ENCODE data around the gene UQCC2.

The UQCC2 gene

DNA sequence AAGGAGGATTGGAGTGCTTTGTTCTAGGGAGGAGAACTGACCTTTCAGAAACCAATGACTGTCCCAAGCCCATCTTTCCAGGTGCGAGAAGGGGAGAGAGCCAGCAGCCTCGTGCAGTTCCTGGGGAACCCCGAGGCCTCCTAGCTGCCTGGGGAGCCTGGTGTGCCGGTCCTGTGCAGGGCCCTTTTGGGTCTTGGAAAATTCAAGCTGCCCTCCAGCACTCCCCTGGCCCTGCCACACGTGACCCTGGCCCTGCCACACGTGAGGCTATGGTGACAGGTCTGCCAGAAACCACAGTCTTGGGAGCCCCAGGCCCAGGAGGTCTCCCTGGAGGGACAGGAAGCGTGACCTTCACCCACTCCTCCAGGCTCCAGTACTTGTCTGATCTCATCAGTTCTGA is 19.5 kb upstream of the UQCC2 start:
- H3K27me3 ChIP-seq (ENCODE audit: low read depth, low read length): no peaks in the 10 kb centered on the region
- no peak overlapping the region for H3K4me3 ChIP-seq (ENCODE audit: low read depth in 1 of 2, low read length in 2 of 2)
- H3K36me3 ChIP-seq (ENCODE audit: control insufficient read depth in 1 of 2, insufficient read depth in 2 of 2, low read length in 2 of 2): no peaks in the 10 kb centered on the region
- no peak overlapping the region for H3K27ac ChIP-seq (ENCODE audit: low read length)
- H3K9me3 ChIP-seq (ENCODE audit: control insufficient read depth in 1 of 2, low read length in 2 of 2): no peaks in the 10 kb centered on the region
- H3K4me1 ChIP-seq (ENCODE audit: control insufficient read depth in 1 of 2, insufficient read depth in 2 of 2, low read length in 2 of 2): peaks cover 0 to 4% of the 10 kb centered on the region in 2 donors

DNA sequence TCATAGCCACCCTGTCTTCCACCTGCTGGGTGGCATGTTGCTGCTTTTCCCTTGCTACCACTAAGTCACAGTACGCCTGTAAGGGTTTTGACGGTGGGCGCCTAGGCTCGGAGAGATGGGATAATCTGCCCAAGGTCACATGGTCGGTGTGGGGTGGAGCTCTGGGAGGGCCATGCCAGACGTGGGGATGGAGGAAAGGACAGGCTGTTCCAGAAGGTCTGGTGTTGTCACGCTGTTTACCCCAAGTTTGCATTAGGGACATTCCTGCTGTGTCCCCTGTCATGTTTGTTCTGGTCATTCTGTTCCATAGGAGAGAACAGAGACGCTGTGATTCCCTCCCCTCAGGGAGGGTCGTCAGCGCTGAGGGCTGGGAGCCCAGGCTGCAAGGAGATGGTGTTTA is 19.1 kb upstream of the UQCC2 start:
- Histone ChIP-seq H3K36me3 (ENCODE audit: control insufficient read depth in 1 of 2, insufficient read depth in 2 of 2, low read length in 2 of 2) (no peaks in the 10 kb centered on the region), H3K27ac (ENCODE audit: low read length) (no peak overlapping the region), H3K4me1 (ENCODE audit: control insufficient read depth in 1 of 2, insufficient read depth in 2 of 2, low read length in 2 of 2) (peaks cover 0 to 4% of the 10 kb centered on the region in 2 donors)

DNA sequence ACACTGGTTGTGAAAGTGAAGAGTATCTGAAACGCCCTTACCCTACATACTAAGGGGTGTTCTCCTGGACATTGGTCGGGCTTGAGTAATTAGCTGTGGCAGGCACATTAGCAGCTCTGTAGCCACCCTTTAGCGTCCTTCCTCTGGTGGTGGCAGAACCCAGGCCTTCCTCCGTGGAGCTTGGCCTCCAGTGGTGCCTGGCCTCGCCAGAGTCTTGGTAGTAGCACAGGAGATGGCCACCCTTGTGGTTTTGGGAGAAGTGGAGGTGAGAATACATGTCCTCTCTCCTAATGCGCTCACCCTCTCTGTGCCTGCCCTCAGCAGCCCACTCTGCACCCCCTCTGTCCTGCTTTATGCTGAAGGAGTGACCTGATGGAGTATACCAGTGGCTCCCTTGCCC is 17.6 kb upstream of the UQCC2 start:
- Histone ChIP-seq H3K4me1 (ENCODE audit: control insufficient read depth in 1 of 2, insufficient read depth in 2 of 2, low read length in 2 of 2) (peaks cover 0 to 4% of the 10 kb centered on the region in 2 donors), H3K9me3 (ENCODE audit: control insufficient read depth in 1 of 2, low read length in 2 of 2) (no peaks in the 10 kb centered on the region), H3K36me3 (ENCODE audit: control insufficient read depth in 1 of 2, insufficient read depth in 2 of 2, low read length in 2 of 2) (no peaks in the 10 kb centered on the region)

More for the DNA sequence above, 19.1 kb upstream of the UQCC2 start:
- H3K9me3 ChIP-seq (ENCODE audit: control insufficient read depth in 1 of 2, low read length in 2 of 2): no peaks in the 10 kb centered on the region
- no peak overlapping the region for H3K4me3 ChIP-seq (ENCODE audit: low read depth in 1 of 2, low read length in 2 of 2)
- no peaks in the 10 kb centered on the region for H3K27me3 ChIP-seq (ENCODE audit: low read depth, low read length)

DNA sequence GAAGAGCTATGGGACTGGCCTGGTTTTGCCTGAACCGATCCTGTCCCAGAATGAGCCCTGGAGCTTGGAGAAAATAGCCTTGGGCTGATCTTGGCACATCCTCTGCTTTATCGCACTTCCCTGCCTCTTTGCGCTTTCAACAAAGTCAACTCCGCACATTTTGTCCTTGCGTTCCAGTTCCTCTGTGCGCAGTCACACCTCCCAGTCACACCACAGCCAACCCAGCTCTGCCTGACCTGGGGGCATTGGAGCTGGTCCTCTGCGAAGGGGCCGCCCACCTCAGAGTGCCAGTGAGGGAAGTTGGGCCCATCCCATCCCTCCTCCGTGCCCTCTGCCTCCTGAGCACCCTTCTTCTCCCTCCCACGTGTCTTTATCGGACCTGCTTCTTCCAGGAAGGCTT is 16.9 kb upstream of the UQCC2 start:
- H3K4me3 ChIP-seq (ENCODE audit: low read depth in 1 of 2, low read length in 2 of 2): no peak overlapping the region
- H3K27ac ChIP-seq (ENCODE audit: low read length): no peak overlapping the region
- no peaks in the 10 kb centered on the region for H3K36me3 ChIP-seq (ENCODE audit: control insufficient read depth in 1 of 2, insufficient read depth in 2 of 2, low read length in 2 of 2)
- no peaks in the 10 kb centered on the region for H3K9me3 ChIP-seq (ENCODE audit: control insufficient read depth in 1 of 2, low read length in 2 of 2)
- H3K27me3 ChIP-seq (ENCODE audit: low read depth, low read length): no peaks in the 10 kb centered on the region
- peaks cover 0 to 8% of the 10 kb centered on the region in 2 donors for H3K4me1 ChIP-seq (ENCODE audit: control insufficient read depth in 1 of 2, insufficient read depth in 2 of 2, low read length in 2 of 2)

More for the DNA sequence above, 17.6 kb upstream of the UQCC2 start:
- Histone ChIP-seq H3K27ac (ENCODE audit: low read length) (no peak overlapping the region), H3K27me3 (ENCODE audit: low read depth, low read length) (no peaks in the 10 kb centered on the region), H3K4me3 (ENCODE audit: low read depth in 1 of 2, low read length in 2 of 2) (no peak overlapping the region)

DNA sequence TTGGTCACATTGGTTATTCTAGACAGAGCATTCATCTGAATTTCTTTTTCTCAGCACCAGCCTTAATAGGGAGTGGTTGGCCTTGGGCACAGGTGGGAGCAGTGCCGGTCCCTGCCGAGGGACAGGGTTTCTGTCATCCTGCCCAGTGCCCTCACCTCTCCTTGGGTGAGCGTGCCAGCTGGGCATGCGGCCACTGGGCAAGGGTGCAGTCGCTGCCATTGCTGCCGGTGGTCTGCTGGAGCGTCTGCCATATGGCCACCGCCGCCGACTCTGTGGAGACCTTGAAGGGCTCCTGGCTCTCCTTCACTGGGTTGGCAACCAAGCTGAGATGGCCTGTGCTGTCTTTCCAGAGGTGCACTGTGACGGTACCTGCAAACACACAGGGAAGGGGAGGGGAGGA is 16.4 kb upstream of the UQCC2 start:
- Histone ChIP-seq H3K27me3 (ENCODE audit: low read depth, low read length) (no peaks in the 10 kb centered on the region), H3K4me1 (ENCODE audit: control insufficient read depth in 1 of 2, insufficient read depth in 2 of 2, low read length in 2 of 2) (peaks cover 0 to 11% of the 10 kb centered on the region in 2 donors), H3K9me3 (ENCODE audit: control insufficient read depth in 1 of 2, low read length in 2 of 2) (no peaks in the 10 kb centered on the region), H3K4me3 (ENCODE audit: low read depth in 1 of 2, low read length in 2 of 2) (no peak overlapping the region), H3K27ac (ENCODE audit: low read length) (no peak overlapping the region), H3K36me3 (ENCODE audit: control insufficient read depth in 1 of 2, insufficient read depth in 2 of 2, low read length in 2 of 2) (no peaks in the 10 kb centered on the region)

DNA sequence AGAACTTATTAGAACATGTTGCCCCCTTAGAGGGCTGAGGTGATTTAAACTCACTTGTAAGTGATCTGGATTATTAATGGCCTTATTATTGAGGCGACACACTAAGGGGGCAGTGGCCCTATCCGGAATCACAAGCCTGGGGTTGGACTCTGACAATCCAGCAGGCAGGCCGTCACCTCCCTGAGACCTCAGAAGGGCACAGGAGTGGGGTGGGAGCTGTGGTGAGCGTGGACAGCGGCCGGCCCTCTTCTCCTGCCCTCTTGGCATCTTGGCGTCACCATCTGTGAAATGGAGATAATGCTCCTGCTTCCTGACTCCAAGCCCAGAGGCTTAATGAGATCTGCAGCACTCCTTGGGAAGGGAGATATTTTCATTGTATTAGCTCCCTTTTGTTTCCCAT is 15.6 kb upstream of the UQCC2 start:
- Histone ChIP-seq H3K4me1 (ENCODE audit: control insufficient read depth in 1 of 2, insufficient read depth in 2 of 2, low read length in 2 of 2) (peaks cover 0 to 11% of the 10 kb centered on the region in 2 donors), H3K27ac (ENCODE audit: low read length) (no peak overlapping the region), H3K27me3 (ENCODE audit: low read depth, low read length) (no peaks in the 10 kb centered on the region), H3K9me3 (ENCODE audit: control insufficient read depth in 1 of 2, low read length in 2 of 2) (no peaks in the 10 kb centered on the region), H3K36me3 (ENCODE audit: control insufficient read depth in 1 of 2, insufficient read depth in 2 of 2, low read length in 2 of 2) (no peaks in the 10 kb centered on the region), H3K4me3 (ENCODE audit: low read depth in 1 of 2, low read length in 2 of 2) (no peak overlapping the region)

DNA sequence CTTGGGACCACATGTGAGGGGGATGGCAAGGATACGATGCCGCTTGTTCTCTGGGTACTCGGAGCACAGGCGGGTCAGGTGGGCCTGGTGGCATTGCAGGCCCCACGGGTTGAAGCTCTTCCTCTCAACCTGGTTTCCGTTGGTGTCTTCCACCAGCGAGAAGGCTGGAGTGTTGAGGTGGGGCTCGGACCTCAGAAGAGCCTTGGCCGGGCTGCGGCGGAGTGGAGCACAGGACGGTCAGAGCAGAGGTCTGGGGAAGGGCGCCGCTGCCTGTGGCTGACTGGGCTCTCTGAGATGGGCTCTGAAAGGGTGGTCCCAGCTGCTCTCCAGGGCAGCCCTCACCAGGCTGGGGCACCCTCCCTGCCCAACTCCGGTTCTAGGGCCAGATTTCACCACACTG is 15.2 kb upstream of the UQCC2 start:
- Histone ChIP-seq H3K9me3 (ENCODE audit: control insufficient read depth in 1 of 2, low read length in 2 of 2) (no peaks in the 10 kb centered on the region), H3K4me3 (ENCODE audit: low read depth in 1 of 2, low read length in 2 of 2) (no peak overlapping the region), H3K27me3 (ENCODE audit: low read depth, low read length) (no peaks in the 10 kb centered on the region), H3K4me1 (ENCODE audit: control insufficient read depth in 1 of 2, insufficient read depth in 2 of 2, low read length in 2 of 2) (peaks cover 0 to 11% of the 10 kb centered on the region in 2 donors), H3K36me3 (ENCODE audit: control insufficient read depth in 1 of 2, insufficient read depth in 2 of 2, low read length in 2 of 2) (no peaks in the 10 kb centered on the region), H3K27ac (ENCODE audit: low read length) (no peak overlapping the region)

DNA sequence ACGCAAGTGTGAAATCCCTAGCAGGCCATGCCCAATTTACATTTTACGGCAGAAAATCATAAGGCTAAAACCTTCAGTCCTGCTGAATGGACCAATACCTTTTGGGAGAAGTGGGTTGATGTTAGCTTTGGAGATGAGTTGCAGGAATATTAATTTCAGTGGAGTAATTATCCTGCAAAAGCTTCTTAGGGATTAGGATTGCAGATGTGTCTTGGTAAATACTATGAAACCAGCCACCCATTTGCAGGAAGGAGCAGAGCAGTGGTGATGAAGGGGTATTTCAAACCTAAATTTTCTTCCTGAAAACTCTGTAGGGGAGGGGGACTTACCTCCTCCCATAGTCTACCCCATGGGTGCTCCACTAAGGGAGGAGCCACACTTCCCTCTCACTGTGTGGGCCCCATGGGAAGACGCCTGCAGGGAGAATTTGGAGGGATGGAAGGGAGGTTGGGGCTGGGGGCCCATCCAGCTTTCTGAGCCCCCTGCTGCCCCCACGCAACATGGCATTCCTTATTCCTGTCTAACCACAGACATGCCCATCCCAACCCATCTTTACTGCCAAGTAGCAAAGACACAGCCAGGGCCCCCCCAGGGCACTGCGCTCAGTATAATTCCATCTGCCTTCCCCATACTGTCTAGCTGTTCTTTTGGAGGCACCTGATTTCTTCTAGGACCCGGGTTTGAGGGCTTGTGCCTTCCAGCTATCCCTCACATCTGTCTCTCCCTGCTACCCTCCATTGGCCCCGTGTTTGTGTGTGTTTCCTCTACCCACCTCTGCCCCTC is 14.6 kb upstream of the UQCC2 start:
- Histone ChIP-seq H3K36me3 (ENCODE audit: control insufficient read depth in 1 of 2, insufficient read depth in 2 of 2, low read length in 2 of 2) (no peaks in the 10 kb centered on the region), H3K27me3 (ENCODE audit: low read depth, low read length) (no peaks in the 10 kb centered on the region), H3K27ac (ENCODE audit: low read length) (no peak overlapping the region), H3K4me1 (ENCODE audit: control insufficient read depth in 1 of 2, insufficient read depth in 2 of 2, low read length in 2 of 2) (peaks cover 0 to 11% of the 10 kb centered on the region in 2 donors), H3K4me3 (ENCODE audit: low read depth in 1 of 2, low read length in 2 of 2) (no peak overlapping the region), H3K9me3 (ENCODE audit: control insufficient read depth in 1 of 2, low read length in 2 of 2) (no peaks in the 10 kb centered on the region)

DNA sequence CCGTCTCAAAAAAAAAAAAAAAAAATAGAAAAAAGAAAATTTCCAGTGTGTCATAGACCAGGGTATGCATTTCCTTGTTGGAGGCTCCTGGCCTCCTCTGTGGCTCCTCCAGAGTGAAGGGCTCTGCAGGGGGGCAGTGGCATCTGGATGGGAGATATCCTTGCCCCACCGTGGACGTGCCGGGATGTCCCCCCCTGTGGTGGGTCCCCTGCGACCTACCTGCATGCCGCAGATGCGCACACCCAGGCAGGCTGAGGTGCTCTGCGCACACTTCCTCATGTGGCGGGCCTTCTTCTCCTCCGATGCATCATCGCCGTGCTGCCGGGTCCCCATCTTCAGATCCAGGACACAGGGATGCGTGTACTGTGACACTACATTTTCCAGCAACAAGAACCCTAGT is 13.7 kb upstream of the UQCC2 start:
- peaks cover 0 to 7% of the 10 kb centered on the region in 2 donors for H3K4me1 ChIP-seq (ENCODE audit: control insufficient read depth in 1 of 2, insufficient read depth in 2 of 2, low read length in 2 of 2)
- H3K36me3 ChIP-seq (ENCODE audit: control insufficient read depth in 1 of 2, insufficient read depth in 2 of 2, low read length in 2 of 2): no peaks in the 10 kb centered on the region
- no peak overlapping the region for H3K4me3 ChIP-seq (ENCODE audit: low read depth in 1 of 2, low read length in 2 of 2)
- no peak overlapping the region for H3K27ac ChIP-seq (ENCODE audit: low read length)
- H3K27me3 ChIP-seq (ENCODE audit: low read depth, low read length): no peaks in the 10 kb centered on the region
- H3K9me3 ChIP-seq (ENCODE audit: control insufficient read depth in 1 of 2, low read length in 2 of 2): no peaks in the 10 kb centered on the region

DNA sequence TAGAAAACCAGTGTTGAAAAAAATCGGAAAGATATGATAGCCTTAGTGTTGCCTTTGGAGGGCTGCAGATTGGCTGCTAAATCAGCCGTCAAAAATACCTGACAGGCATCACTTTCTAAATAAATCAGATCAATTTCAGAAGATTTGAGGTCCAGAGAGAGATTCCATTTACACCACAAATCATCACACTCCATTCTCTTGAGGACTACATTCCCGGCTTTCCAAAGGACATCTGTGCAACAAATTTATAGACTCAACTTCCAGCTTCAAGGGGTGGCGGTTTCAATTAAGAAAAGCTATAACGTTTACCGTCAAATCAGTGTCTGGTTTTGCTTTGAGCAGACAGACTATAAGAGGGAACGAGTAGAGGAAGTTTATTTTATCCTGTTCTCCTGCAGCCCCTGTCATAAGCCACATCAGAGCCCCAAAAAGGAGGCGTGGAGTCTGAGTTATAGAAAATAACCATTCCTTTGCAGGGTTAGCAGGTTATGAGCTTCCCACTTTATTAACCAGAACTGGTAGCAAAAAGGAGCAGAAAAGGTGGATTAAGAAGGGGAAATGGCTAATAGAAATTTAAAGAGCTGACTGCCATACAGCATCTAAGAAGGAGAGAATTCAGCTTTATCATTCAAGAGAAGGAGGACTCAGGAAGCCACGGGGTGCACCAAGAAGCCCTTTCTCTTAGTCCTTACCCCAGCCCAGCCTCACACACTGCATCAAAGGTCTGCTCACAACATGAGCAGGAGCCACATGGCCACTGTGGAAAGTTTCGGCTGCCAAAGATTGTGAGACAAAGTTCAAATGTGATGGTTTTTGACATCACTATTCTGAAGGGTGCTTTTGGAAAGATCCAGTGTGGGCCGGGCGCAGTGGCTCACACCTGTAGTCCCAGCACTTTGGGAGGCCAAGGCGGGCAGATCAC is 12.9 kb upstream of the UQCC2 start:
- Histone ChIP-seq H3K27ac (ENCODE audit: low read length) (no peak overlapping the region), H3K4me1 (ENCODE audit: control insufficient read depth in 1 of 2, insufficient read depth in 2 of 2, low read length in 2 of 2) (peaks cover 0 to 7% of the 10 kb centered on the region in 2 donors), H3K36me3 (ENCODE audit: control insufficient read depth in 1 of 2, insufficient read depth in 2 of 2, low read length in 2 of 2) (no peaks in the 10 kb centered on the region), H3K4me3 (ENCODE audit: low read depth in 1 of 2, low read length in 2 of 2) (no peak overlapping the region), H3K9me3 (ENCODE audit: control insufficient read depth in 1 of 2, low read length in 2 of 2) (no peaks in the 10 kb centered on the region), H3K27me3 (ENCODE audit: low read depth, low read length) (no peaks in the 10 kb centered on the region)

DNA sequence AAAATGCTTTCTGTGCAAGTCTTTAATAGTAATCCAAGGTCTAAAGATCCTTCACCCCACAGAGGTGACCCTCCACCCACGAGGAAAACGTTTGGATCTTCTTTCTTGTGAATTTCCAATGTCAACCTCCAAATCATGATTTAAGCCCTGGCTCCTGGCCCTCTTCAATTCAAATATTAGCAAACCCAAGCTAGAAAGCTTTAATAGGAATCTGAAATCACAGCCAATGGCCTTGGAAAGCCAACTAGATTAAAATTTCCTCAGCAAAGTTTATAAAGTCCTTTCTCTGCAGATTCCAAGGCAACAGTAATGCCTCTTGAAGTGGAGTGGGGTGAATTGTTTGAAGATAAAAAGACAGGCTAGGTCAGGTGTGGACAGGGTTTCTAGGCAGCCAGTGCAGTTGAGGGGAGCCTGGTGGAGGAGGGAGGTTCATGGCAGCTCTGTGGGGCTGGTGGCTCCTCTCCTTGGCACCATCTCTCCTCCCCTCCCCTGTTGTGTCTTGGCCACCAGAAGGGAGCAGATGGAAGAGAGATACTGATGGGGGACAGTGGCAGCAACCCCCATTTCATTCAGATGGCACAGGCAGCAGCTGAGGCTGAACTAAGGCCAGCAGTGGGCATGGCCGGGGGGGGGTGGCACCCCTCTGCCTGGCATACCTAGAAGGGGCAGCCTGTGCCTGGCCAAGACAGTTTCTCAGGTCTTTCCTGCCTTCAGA is 12.0 kb upstream of the UQCC2 start:
- no peaks in the 10 kb centered on the region for H3K9me3 ChIP-seq (ENCODE audit: control insufficient read depth in 1 of 2, low read length in 2 of 2)
- H3K36me3 ChIP-seq (ENCODE audit: control insufficient read depth in 1 of 2, insufficient read depth in 2 of 2, low read length in 2 of 2): no peaks in the 10 kb centered on the region
- no peaks in the 10 kb centered on the region for H3K27me3 ChIP-seq (ENCODE audit: low read depth, low read length)
- H3K27ac ChIP-seq (ENCODE audit: low read length): peak overlapping the region; percentile 32
- H3K4me3 ChIP-seq (ENCODE audit: low read depth in 1 of 2, low read length in 2 of 2): no peak overlapping the region
- peaks cover 0 to 10% of the 10 kb centered on the region in 2 donors for H3K4me1 ChIP-seq (ENCODE audit: control insufficient read depth in 1 of 2, insufficient read depth in 2 of 2, low read length in 2 of 2)

All from muscle layer of duodenum (tissue), 2 donors.